HG03066 (cell line): ENCODE data around the gene SFXN5.
"Not testable (repeated sequence)": the region's sequence is repeated elsewhere in the genome, so short reads cannot be mapped to it uniquely, and the experiment has no call there.

ENCODE experiments used
- ATAC-seq: cut with Tn5 transposase; IDR thresholded peaks from one replicate; pipeline ENCODE4 v1.9.1; 2021; ENCODE audit warnings: low read depth; ENCODE audit not compliant: unreplicated experiment

The SFXN5 gene

DNA sequence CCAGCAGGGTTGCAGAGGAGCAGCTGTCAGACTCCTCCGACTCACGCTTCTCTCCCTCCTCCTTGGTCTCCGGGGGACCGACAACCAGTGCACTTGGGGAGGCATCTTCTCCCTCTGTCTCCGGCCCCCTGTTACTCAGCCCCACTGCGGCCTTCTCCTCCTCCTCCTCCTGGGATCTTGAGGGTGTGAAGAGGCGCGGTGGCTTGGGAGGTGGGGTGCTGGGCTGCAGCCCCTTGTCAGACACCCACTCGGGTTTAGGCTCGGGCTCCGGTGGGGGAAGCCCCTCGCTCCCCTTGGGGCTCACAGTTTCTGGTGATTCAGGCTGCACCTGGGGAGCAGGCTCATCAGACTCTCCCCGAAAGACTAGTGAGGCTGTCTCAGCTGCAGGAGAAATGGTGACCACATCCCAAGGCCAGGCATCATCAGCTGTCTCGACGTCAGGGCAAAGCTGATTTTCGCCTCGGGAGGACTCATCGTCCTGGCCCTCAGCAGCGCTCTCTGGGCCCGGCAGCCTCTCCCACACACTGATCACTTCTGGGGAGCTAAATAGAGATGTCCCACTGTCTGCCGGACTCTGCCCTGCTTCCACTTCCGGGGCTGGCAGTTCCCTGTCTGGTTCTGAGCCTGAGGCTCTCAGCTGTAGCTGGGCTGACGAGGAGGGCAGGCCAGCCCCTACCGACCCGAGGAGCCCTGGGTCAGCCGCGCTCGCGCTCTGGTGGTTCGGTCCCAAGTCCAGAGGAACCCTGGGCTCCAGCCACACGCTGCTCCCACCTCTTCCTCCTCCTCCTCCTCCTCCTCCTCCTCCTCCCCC, 9.0 kb upstream of the SFXN5 start:
- no peak for ATAC-seq

DNA sequence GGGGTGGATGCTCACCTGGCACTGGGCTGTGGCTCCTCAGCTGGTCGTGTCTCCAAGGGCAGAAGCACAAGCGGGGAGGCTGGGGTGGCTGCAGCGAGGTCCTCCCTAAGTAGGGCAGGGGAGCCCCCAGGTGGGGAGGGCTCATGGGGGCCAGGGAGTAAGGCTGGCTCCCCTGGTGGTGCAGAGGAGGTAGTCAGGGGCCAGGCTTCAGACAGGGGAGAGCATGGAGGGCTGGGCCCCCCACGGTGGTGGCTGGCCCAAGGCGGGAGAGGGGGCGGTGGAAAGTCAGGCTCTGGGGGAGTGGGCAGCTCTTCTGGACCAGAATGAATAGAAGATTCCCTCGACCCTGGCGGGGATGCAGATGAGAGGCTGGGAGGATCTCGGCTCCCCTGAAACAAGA, 8.1 kb upstream of the SFXN5 start:
- ATAC-seq, result no peak

- ATAC-seq, result no peak
Observed at GRCh38 chr2:73078457-73079411, 7.2 kb upstream of the SFXN5 start.

GRCh38 chr2:73077424-73077795, 5.9 kb upstream of the SFXN5 start:
- no peak for ATAC-seq

GRCh38 chr2:73076701-73077423, 5.3 kb upstream of the SFXN5 start:
- ATAC-seq, result no peak

- no peak for ATAC-seq
Observed at GRCh38 chr2:73075477-73076373, 4.2 kb upstream of the SFXN5 start.

DNA sequence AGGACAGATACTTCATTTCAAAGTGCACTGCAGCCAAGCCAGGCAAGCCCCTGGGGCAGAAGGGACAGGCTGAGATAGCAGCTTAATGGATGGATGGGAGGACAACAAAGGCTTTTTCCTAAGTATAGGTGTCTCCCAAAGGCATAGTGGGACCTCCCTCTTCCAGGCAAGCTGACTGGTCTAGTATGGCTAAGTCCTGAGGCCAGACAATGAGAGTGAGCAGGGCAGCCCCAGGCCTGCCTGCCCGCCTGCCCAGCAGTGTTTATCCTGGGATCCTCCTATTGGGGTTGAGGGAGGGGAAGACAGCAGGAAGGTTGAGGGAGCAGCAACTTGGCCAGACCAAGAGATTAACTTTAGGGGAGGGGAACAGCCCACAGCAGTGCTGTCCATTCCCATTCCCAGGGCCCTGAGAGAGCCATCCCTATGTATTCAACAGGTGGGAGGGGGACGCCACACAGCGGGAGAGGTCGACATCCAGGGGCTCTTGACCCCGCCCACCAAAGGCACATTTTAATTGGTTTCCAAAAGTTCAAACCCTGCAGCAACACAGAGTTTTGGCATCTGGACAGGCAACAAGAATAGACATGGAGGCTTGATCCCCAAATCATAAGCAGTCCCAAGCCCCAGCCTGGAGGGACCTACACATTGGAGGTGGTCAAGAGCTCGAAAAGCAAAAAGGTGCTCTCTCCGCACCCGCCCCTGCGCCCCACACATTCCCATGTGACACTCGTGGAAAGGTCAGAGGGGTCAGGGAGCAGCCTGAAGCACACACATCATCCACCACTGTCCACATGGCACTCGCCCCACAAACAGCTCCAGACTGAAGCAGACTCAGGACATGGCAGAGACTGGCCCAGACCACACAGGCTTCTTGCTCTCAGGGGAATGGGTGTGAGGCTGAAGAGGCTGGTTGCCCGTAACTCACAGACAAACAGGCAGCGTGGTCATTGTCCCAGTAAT, 2.9 kb upstream of the SFXN5 start:
- no peak for ATAC-seq

DNA sequence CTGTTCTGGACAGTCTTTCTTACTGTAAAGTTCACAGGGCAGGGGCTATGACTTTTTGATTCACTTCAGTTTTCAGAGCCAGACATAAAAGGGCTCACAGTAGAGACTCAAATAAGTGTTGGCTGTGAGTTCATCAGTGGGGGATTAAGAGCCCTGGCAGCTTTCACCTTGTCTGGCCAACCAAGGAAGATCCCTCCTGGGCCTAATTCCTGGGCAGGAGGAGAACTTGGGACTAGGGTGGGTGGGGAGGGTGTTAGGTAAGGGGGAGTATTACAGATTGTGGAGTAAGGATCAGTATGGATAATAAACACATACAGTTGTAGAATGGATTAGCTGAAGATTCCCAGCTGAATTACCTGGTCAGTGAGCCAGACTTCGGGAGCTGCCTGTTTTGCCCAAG, 904 bp upstream of the SFXN5 start:
- no peak for ATAC-seq

DNA sequence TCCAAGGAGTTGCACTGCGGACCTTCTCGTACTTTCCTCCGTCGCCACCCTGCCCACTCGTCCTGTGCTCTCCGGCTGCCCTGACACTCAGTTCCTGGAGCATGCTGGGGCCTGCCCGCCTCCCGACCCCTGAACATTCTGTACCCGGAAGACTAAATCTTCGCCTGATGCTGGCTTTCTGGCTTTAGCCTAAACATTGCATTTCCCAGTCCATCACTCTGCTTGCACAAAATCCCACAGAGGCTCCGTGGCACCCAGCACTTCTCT, 550 bp upstream of the SFXN5 start:
- peak; percentile 21 for ATAC-seq

GRCh38 chr2:73070643-73071359, 711 bp downstream of the SFXN5 start:
- ATAC-seq, result peak; percentile 17

DNA sequence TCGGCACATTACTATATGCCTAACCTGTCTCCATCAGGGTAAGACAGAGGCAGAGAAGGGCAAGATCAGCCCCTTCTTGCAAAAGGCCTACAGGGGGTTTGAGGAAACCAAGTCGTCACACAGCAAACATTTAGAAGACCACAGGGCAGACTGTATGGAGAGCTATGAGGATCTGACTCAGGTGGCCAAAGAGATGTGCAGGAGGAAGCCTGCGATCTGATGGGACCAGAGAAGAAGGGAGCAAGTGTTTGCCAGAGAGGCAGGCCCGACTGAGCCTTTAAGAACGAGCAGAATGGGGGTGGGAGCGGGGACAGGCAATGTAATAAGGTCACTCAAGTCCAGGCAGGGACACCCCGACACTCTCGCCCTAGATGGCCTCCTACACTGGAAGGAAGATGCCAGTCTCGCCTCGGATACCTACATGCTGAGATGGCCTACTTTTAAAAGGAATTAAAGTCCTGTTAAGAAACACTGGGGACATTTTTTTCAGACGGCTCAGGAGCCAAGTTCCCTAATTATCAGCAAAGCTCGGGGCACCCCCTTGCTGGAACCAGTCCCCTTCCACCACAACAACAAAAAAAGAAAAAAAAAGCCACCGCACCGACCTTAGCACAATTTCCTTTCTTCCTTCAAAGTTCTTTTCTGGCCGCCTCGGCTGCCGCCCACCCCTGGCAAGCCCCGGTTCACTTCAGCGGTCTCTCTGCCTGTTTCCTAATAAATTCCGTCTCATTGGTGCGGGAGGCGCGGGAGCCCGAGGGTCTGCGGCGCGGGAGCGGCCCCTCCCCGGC, 1.5 kb downstream of the SFXN5 start:
- ATAC-seq, result no peak

- no peak for ATAC-seq
Observed at GRCh38 chr2:73069041-73069854, 2.3 kb downstream of the SFXN5 start.

DNA sequence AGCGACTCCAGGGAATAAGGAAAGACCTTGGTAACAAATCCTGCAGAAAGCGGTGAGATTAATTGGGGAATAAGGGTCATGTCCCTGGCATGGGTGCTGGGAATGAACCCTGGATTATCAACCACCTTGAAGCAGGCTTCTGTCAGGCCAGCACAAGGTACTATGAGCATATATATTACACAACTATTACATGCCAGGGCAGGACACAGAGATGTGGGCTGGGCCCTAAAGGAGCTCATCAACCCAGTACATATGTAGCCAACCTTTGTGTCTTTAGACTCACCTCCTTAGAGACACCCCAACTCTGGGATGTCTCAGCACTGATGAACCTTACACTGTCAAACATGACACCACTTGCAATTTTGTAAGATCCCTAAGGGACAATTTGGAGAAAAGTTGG, 3.4 kb downstream of the SFXN5 start:
- ATAC-seq, result no peak

DNA sequence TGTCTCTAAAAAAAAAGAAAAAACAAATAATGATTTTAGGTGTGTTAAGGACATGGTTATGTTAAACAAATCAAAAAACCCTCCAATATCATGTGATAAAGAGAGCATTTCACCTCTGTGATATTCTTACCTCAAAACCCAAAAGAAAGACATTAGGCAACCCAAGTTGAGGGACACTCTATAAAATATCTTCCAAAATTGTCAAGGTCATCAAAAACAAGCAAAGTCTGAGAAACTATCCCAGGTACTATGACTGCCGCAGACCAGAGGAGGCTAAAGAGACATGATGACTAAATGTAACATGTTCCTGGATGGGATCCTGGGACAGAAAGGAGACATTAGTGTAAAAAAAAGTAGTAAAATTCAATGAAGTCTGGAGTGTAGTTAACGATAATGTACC, 4.5 kb downstream of the SFXN5 start:
- ATAC-seq, result no peak

GRCh38 chr2:73065070-73065469, 6.4 kb downstream of the SFXN5 start:
- ATAC-seq, result not testable (repeated sequence)

- ATAC-seq, result no peak
Observed at GRCh38 chr2:73063909-73064875, 7.3 kb downstream of the SFXN5 start.
